A673 (cell line): ENCODE measurements around the gene DNAH1.

Source experiments
- EZH2 ChIP-seq: fragments of 200-600 bp; sonication (generic); IDR thresholded peaks from 2 replicates; pipeline ENCODE4 v1.6.1; 2017; ENCODE audit warnings: borderline replicate concordance, low read depth, mild to moderate bottlenecking, mixed read lengths, antibody characterized with exemption, low read length; ENCODE audit not compliant: poor library complexity, severe bottlenecking
- TF ChIP-seq, protein P1 (sequence below): fragments of 300-800, 200-600 bp; sonication (generic); conservative IDR thresholded peaks from 2 replicates; pipeline ENCODE4 v1.5.1; 2017; ENCODE audit warnings: low read depth, mild to moderate bottlenecking, antibody characterized with exemption, low read length, moderate library complexity, mixed read lengths

DNA sequence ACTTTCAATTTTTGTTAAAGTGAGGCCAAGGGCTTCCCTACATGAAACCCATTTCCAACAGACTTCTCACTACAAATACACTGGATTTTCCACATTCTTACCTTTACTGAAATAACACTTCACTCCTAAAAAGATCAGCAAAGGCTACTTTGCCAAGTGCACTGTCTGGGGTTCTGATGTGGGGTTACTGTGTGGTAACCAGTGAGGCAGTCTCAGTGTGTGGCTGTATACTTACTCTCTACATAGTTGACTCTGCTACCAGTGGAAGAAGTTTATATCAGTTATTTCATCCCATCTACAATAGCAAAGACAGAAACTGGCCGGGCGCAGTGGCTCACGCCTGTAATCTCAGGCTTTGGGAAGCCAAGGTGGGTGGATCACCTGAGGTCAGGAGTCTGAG lies 43.3 kb upstream of the DNAH1 start:
- TF ChIP-seq EZH2: no peak
- TF ChIP-seq, protein P1, sequence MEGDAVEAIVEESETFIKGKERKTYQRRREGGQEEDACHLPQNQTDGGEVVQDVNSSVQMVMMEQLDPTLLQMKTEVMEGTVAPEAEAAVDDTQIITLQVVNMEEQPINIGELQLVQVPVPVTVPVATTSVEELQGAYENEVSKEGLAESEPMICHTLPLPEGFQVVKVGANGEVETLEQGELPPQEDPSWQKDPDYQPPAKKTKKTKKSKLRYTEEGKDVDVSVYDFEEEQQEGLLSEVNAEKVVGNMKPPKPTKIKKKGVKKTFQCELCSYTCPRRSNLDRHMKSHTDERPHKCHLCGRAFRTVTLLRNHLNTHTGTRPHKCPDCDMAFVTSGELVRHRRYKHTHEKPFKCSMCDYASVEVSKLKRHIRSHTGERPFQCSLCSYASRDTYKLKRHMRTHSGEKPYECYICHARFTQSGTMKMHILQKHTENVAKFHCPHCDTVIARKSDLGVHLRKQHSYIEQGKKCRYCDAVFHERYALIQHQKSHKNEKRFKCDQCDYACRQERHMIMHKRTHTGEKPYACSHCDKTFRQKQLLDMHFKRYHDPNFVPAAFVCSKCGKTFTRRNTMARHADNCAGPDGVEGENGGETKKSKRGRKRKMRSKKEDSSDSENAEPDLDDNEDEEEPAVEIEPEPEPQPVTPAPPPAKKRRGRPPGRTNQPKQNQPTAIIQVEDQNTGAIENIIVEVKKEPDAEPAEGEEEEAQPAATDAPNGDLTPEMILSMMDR: no peak
